GM21528 (cell line): ENCODE results near the gene SLC34A3.
A peak's percentile ranks its signal among the peaks of the same experiment; 100 is the strongest.
"Not testable (repeated sequence)": the region's sequence is repeated elsewhere in the genome, so short reads cannot be mapped to it uniquely, and the experiment has no call there.

ENCODE experiments used
- ATAC-seq: cut with Tn5 transposase; IDR thresholded peaks from one replicate; pipeline ENCODE4 v1.9.1; 2021; ENCODE audit warnings: mild to moderate bottlenecking, moderate library complexity; ENCODE audit not compliant: unreplicated experiment, low FRiP score

Gene SLC34A3

GRCh38 chr9:137240318-137240840 is 9.7 kb downstream of the SLC34A3 start:
- ATAC-seq, result peak; percentile 22

- ATAC-seq, result peak; percentile 75
These were observed 10.3 kb downstream of the SLC34A3 start, which contains the start of gene TUBB4B for GRCh38 chr9:137240841-137241489. Gene TUBB4B (plus strand): TSS chr9:137241287. CDS start chr9:137241361, 74 bp downstream.

- ATAC-seq, result no peak
These were observed 11.0 kb downstream of the SLC34A3 start for GRCh38 chr9:137241490-137242268.

GRCh38 chr9:137242269-137243203 is 11.8 kb downstream of the SLC34A3 start:
- ATAC-seq, result no peak

- ATAC-seq, result not testable (repeated sequence)
These were observed 12.5 kb downstream of the SLC34A3 start for GRCh38 chr9:137243266-137243625.

- ATAC-seq, result no peak
These were observed 13.2 kb downstream of the SLC34A3 start for GRCh38 chr9:137243626-137244485.

- ATAC-seq, result no peak
These were observed 14.1 kb downstream of the SLC34A3 start for GRCh38 chr9:137244486-137245449.

- no peak for ATAC-seq
These were observed 15.0 kb downstream of the SLC34A3 start for GRCh38 chr9:137245450-137246421.

GRCh38 chr9:137247135-137247915 is 16.6 kb downstream of the SLC34A3 start:
- ATAC-seq, result no peak

- ATAC-seq, result no peak
These were observed 17.1 kb downstream of the SLC34A3 start for GRCh38 chr9:137247916-137248175.

GRCh38 chr9:137250329-137251193 is 19.9 kb downstream of the SLC34A3 start:
- no peak for ATAC-seq

- ATAC-seq, result no peak
These were observed 20.4 kb downstream of the SLC34A3 start, which contains the start of gene STPG3 for GRCh38 chr9:137251194-137251461. Gene STPG3 (plus strand): TSS chr9:137251286. CDS start chr9:137251287, 1 bp downstream.

- no peak for ATAC-seq
These were observed 21.0 kb downstream of the SLC34A3 start for GRCh38 chr9:137251490-137252268.

GRCh38 chr9:137252555-137253506 is 22.1 kb downstream of the SLC34A3 start:
- no peak for ATAC-seq
